GM19351 (cell line): ENCODE results near the gene PIM1.

Source experiments
- ATAC-seq: cut with Tn5 transposase; IDR thresholded peaks from one replicate; pipeline ENCODE4 v1.9.1; 2021; ENCODE audit warnings: mild to moderate bottlenecking, moderate library complexity; ENCODE audit not compliant: unreplicated experiment

The PIM1 gene

GRCh38 chr6:37221585-37222124, 51.7 kb downstream of the PIM1 start:
- ATAC-seq = no peak

- peak; percentile 94 for ATAC-seq
These were observed 52.4 kb downstream of the PIM1 start for GRCh38 chr6:37222125-37222967.

- ATAC-seq = no peak
These were observed 53.0 kb downstream of the PIM1 start for GRCh38 chr6:37222992-37223391.
